Fibroblast of skin of right quadriceps (primary cell): Measurements from ENCODE around the gene PRIM2.
A peak's percentile ranks its signal among the peaks of the same experiment; 100 is the strongest.
"Not testable (repeated sequence)": the region's sequence is repeated elsewhere in the genome, so short reads cannot be mapped to it uniquely, and the experiment has no call there.

Experiments
- DNase-seq: peaks from one replicate; pipeline ENCODE4 v3.0.0-alpha.2; 2013

Gene PRIM2

GRCh38 chr6:57317060-57317943 is at the start of gene PRIM2:
Gene PRIM2, plus strand, starts transcription at chr6:57317630. Its CDS starts 816 bp downstream, at chr6:57318446.
- peak; percentile 78 for DNase-seq

GRCh38 chr6:57268294-57268640 is 49.2 kb upstream of the PRIM2 start:
- no peak for DNase-seq

GRCh38 chr6:57274113-57274824 is 43.2 kb upstream of the PRIM2 start:
- DNase-seq = not testable (repeated sequence)

- DNase-seq = no peak
These were observed 42.0 kb upstream of the PRIM2 start for GRCh38 chr6:57275384-57275783.

- DNase-seq = no peak
These were observed 40.5 kb upstream of the PRIM2 start for GRCh38 chr6:57276946-57277345.

- DNase-seq = no peak
These were observed 38.9 kb upstream of the PRIM2 start for GRCh38 chr6:57278570-57278969.

GRCh38 chr6:57279013-57279412 is 38.4 kb upstream of the PRIM2 start:
- no peak for DNase-seq

GRCh38 chr6:57283106-57283505 is 34.3 kb upstream of the PRIM2 start:
- no peak for DNase-seq

GRCh38 chr6:57283911-57284455 is 33.4 kb upstream of the PRIM2 start:
- DNase-seq = peak; percentile 82

GRCh38 chr6:57288136-57288535 is 29.3 kb upstream of the PRIM2 start:
- not testable (repeated sequence) for DNase-seq

GRCh38 chr6:57293472-57293871 is 24.0 kb upstream of the PRIM2 start:
- DNase-seq = not testable (repeated sequence)

GRCh38 chr6:57294862-57295445 is 22.5 kb upstream of the PRIM2 start:
- DNase-seq = no peak

- no peak for DNase-seq
These were observed 19.9 kb upstream of the PRIM2 start for GRCh38 chr6:57297505-57297904.

- no peak for DNase-seq
These were observed 18.7 kb upstream of the PRIM2 start for GRCh38 chr6:57298741-57299140.

- no peak for DNase-seq
These were observed 15.7 kb upstream of the PRIM2 start for GRCh38 chr6:57301757-57302156.

GRCh38 chr6:57302477-57302876 is 15.0 kb upstream of the PRIM2 start:
- no peak for DNase-seq

GRCh38 chr6:57303931-57304681 is 13.3 kb upstream of the PRIM2 start:
- peak; percentile 82 for DNase-seq

- DNase-seq = no peak
These were observed 12.3 kb upstream of the PRIM2 start for GRCh38 chr6:57305107-57305506.

GRCh38 chr6:57305761-57306160 is 11.7 kb upstream of the PRIM2 start:
- DNase-seq = peak; percentile 79

GRCh38 chr6:57306273-57306672 is 11.2 kb upstream of the PRIM2 start:
- DNase-seq = no peak

GRCh38 chr6:57307850-57308249 is 9.6 kb upstream of the PRIM2 start:
- DNase-seq = no peak

GRCh38 chr6:57308755-57309154 is 8.7 kb upstream of the PRIM2 start:
- not testable (repeated sequence) for DNase-seq
